Heart left ventricle (tissue), 16 donors: ENCODE results near the gene PM20D1. TPM values are rescaled to one million over a fixed set of nuclear protein-coding genes. Genes with fewer than 3 reads are reported as not detected.
"Not testable (repeated sequence)": the region's sequence is repeated elsewhere in the genome, so short reads cannot be mapped to it uniquely, and the experiment has no call there.

Experiments
- ATAC-seq, 4 donors: fragments of 200-7000 bp; cut with Tn5 transposase; one replicate each; pipeline ENCODE4 v1.9.1; 2020 to 2022; ENCODE audit warnings: moderate library complexity in 4 of 4, mild to moderate bottlenecking in 3 of 4, moderate number of reproducible peaks in 1 of 4
- DNase-seq, 5 donors: peaks; one replicate each; pipeline ENCODE4 v3.0.0-alpha.2; 2020
- H3K27ac ChIP-seq, 12 donors: fragments of 200-600 bp; sonication (generic) in 4 of 12; one replicate each; pipeline versions ENCODE4 v1.5.0 to v1.8.0; 2016 to 2022; ENCODE audit warnings: mild to moderate bottlenecking in 2 of 12
- H3K27me3 ChIP-seq, 9 donors: fragments of 200-600 bp; sonication (generic) in 2 of 9; one replicate each; pipeline versions ENCODE4 v1.5.1 to v1.8.0; 2016 to 2022; ENCODE audit warnings: mild to moderate bottlenecking in 3 of 9
- H3K36me3 ChIP-seq, 9 donors: fragments of 200-600 bp; sonication (generic) in 2 of 9; one replicate each; pipeline versions ENCODE4 v1.5.0 to v1.8.0; 2018 to 2022; ENCODE audit warnings: mild to moderate bottlenecking in 2 of 9
- H3K4me1 ChIP-seq, 12 donors: fragments of 200-600 bp; sonication (generic) in 4 of 12; one replicate each; pipeline versions ENCODE4 v1.5.0 to v1.8.0; 2016 to 2022; ENCODE audit warnings: mild to moderate bottlenecking in 3 of 12
- H3K4me3 ChIP-seq, 12 donors: fragments of 200-600 bp; sonication (generic) in 4 of 12; one replicate each; pipeline versions ENCODE4 v1.5.0 to v1.8.0; 2017 to 2022; ENCODE audit warnings: mild to moderate bottlenecking in 9 of 12, moderate library complexity in 4 of 12
- H3K9me3 ChIP-seq, 12 donors: fragments of 200-600 bp; sonication (generic) in 4 of 12; one replicate each; pipeline versions ENCODE4 v1.5.0 to v1.8.0; 2016 to 2022; ENCODE audit warnings: mild to moderate bottlenecking in 1 of 12
- POLR2A ChIP-seq, 2 donors: fragments of 450-650 bp; IDR thresholded peaks; one replicate each; pipeline ENCODE4 v1.6.1; 2017; ENCODE audit warnings: antibody characterized with exemption in 2 of 2, mild to moderate bottlenecking in 2 of 2, moderate library complexity in 2 of 2
- WGBS, 4 donors: extraction: QIAGEN DNeasy Blood & Tissue Kit in 2 of 4; methylation state at CpG; one replicate each; pipeline versions ENCODE4 v1.1.5 to v1.1.7; 2013 to 2018; 5-methylcytosine and 5-hydroxymethylcytosine counted together
- intact Hi-C, 10 donors: fragments of 100-400 bp; cut with DNase I; formaldehyde crosslinking; loops; one replicate each; pipeline versions ENCODE4 v1.11.1 to v1.14.2; 2022
- polyA plus RNA-seq, 2 donors: library from polyadenylated mRNA; stranded (reverse); fragments of 200-250 nt; gene quantifications; one replicate each; pipeline ENCODE4 v1.2.3, GENCODE V29; 2013
- total RNA-seq, 9 donors: library from RNA; depleted of rRNA in 2 of 9; stranded (reverse); fragments of >200 nt in 2 of 9; fragmentation: NEBNext Ultra II Directional in 3 of 9; extraction: Animal tissue kit (Norgen Biotek cat#: 25700) in 3 of 9; gene quantifications; one replicate each; pipeline versions ENCODE4 v1.1.0 to v1.2.4, GENCODE V29; 2016 to 2023
- TF ChIP-seq, protein P1 (sequence below), 12 donors: fragments of 200-600 bp; sonication (generic) in 4 of 12; IDR thresholded peaks; one replicate each; pipeline versions ENCODE4 v1.5.0 to v1.8.0; 2018 to 2022; ENCODE audit warnings: antibody characterized with exemption in 12 of 12, mild to moderate bottlenecking in 5 of 12
- donor health status: ischemic (EF 13 %, LVEDD 7.1; RV severe dilation, severe dysfunction).
- donor health status: healthy with polysubstance abuse.
- donor health status: DM: no; HTN: yes; CAD: no.
- donor health status: DM: no; HTN: no; CAD: no.
- donor health status: ischemic (EF 25% LVEDD 6.9; RV normal size, moderate dysfunction).
- donor health status: ischemic (EF 25% LVEDD 5.7; RV mildly dilated, moderate dysfunction).
- donor health status: healthy.
- donor health status: DM: yes; HTN: yes; CAD: no.
- donor health status: ischemic (EF 35%, LVEDD 5.7; RV mildly dilated, moderate dysfunction).
- donor health status: nonischemic (EF 11% LVEDD 7.7; RV severe dilation, severe dysfunction).
- donor health status: DM: yes; HTN: yes; CAD: no.
- donor health status: PGD.
- donor health status: ischemic (EF 29% LVEDD 5.4; RV normal size, mild dysfunction).
- donor health status: nonischemic (EF 23%, LVEDD 6.1; RV moderate dilation, normal function).

Gene PM20D1
- total and polyA plus RNA-seq, 11 donors, result 0.28 to 1.4 (median 0.71) TPM; not detected in 1

DNA sequence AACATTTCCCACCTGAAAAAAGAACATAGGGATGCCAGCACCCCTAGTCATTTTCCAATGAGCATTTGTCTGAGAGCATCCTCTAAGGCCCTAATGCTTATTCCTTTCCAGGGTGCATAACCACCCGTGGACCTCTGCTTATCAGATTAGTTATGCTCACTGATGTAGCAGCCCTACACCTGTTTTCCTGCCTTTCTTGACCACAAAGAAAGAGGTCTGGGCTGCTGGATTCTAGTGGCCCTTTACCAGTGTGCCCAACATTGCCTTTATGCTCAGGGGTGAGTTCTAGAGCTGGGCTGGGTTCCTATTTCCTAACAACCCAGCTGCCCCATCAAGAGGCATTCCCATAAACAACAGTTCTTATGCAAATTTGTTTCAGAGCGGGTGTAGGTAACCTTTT lies 20.3 kb upstream of the PM20D1 start:
- H3K9me3 ChIP-seq, result peaks cover 0 to 6% (median 0%) of the 10 kb centered on the region in 12 donors
- H3K4me3 ChIP-seq, result no peak overlapping the region
- TF ChIP-seq POLR2A (IDR thresholded peaks at IDR 0.05), result no peak
- TF ChIP-seq, protein P1, sequence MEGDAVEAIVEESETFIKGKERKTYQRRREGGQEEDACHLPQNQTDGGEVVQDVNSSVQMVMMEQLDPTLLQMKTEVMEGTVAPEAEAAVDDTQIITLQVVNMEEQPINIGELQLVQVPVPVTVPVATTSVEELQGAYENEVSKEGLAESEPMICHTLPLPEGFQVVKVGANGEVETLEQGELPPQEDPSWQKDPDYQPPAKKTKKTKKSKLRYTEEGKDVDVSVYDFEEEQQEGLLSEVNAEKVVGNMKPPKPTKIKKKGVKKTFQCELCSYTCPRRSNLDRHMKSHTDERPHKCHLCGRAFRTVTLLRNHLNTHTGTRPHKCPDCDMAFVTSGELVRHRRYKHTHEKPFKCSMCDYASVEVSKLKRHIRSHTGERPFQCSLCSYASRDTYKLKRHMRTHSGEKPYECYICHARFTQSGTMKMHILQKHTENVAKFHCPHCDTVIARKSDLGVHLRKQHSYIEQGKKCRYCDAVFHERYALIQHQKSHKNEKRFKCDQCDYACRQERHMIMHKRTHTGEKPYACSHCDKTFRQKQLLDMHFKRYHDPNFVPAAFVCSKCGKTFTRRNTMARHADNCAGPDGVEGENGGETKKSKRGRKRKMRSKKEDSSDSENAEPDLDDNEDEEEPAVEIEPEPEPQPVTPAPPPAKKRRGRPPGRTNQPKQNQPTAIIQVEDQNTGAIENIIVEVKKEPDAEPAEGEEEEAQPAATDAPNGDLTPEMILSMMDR (IDR thresholded peaks at IDR 0.05), result no peak
- no peaks in the 10 kb centered on the region for H3K27me3 ChIP-seq
- ATAC-seq (no peak), DNase-seq (no peak)
- no peak overlapping the region for H3K27ac ChIP-seq
- intact Hi-C loops, result no loop called here
- WGBS, 4 donors, result 83 to 88% (median 86%) methylated on average over 2 of the region's 2 CpGs
- H3K4me1 ChIP-seq, result no peaks in the 10 kb centered on the region
- H3K36me3 ChIP-seq, result no peaks in the 10 kb centered on the region

DNA sequence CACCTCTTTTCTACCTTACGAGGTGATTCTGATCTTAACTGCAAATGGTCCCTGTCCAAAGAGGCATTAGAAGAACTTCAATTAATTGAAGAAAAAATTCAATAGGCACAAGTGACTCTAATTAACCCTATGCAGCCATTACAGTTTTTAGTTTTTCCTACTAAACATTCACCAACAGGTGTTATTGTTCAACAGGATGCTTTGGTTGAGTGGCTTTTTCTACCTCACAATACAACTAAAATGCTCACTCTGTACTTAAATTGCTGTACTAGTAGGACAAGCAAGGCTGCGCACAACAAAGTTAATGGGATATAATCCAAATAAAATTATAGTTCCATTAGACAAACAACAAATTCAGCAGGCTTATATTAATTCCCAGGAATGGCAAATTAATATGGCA lies 11.6 kb upstream of the PM20D1 start:
- Histone ChIP-seq H3K4me1 (no peaks in the 10 kb centered on the region), H3K9me3 (peaks cover 0 to 3% (median 0%) of the 10 kb centered on the region in 12 donors), H3K27me3 (peaks cover 0 to 6% (median 0%) of the 10 kb centered on the region in 9 donors), H3K27ac (no peak overlapping the region), H3K36me3 (no peaks in the 10 kb centered on the region), H3K4me3 (no peak overlapping the region)
- DNase-seq (no peak), ATAC-seq (no peak)
- 96 to 97% (median 97%) methylated on average over 2 of the region's 2 CpGs for WGBS, 4 donors
- intact Hi-C loops, result no loop called here
- TF ChIP-seq, protein P1 (IDR thresholded peaks at IDR 0.05), result no peak
- no peak for TF ChIP-seq POLR2A (IDR thresholded peaks at IDR 0.05)

DNA sequence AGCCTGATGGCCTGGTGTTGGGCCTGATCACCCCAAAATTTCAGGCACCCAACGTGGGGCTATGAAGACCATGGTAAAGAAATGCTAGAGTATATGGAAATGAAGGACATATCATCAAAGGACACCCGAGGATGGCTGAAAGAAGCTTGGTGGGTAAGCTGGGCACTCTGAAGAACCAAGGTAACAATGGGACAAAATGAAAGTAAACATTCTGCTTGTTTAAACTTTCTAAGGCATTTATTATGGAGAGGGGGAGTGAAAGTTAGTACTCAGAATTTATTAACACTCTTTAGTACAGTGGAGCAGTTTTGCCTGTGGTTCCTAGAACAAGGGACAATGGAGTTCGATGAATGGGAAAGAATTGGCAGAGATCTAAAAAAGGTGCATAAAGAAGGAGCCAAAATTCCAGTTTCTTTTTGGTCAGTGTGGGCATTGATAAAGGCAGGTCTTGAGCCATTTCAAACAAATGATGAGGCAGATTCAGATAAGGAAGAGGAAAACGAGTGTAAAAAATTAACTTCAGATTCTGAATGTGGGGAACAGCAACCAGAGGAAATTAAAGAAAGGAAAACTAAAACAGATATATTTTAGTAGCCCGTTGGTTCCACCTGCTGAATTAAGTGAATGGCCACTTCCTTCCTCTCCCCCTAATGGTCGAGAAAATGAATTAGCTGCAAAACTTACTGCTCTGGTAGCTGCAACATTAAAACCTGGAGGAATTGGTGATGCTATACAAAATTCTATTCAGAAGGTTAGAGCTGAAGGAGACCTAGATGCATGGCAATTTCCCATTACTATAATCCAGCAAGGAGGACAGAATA lies 8.4 kb upstream of the PM20D1 start:
- 56 to 60% (median 57%) methylated on average over 6 of the region's 6 CpGs for WGBS, 4 donors
- no peaks in the 10 kb centered on the region for H3K36me3 ChIP-seq
- H3K4me3 ChIP-seq, result no peak overlapping the region
- intact Hi-C loops, result loop anchor here in 1 of 10 donors (5.0 kb wide), 1 partner anchor 61 kb away; no protein-coding TSS in a partner anchor
- no peak overlapping the region for H3K27ac ChIP-seq
- DNase-seq (no peak), ATAC-seq (no peak)
- H3K9me3 ChIP-seq, result peaks cover 0 to 8% (median 0%) of the 10 kb centered on the region in 12 donors
- TF ChIP-seq, protein P1 (IDR thresholded peaks at IDR 0.05), result peak in 3 of 12 donors; percentile 12 to 25 (median 23)
- no peak for TF ChIP-seq POLR2A (IDR thresholded peaks at IDR 0.05)
- peaks cover 0 to 4% (median 0%) of the 10 kb centered on the region in 9 donors for H3K27me3 ChIP-seq
- H3K4me1 ChIP-seq, result no peaks in the 10 kb centered on the region

DNA sequence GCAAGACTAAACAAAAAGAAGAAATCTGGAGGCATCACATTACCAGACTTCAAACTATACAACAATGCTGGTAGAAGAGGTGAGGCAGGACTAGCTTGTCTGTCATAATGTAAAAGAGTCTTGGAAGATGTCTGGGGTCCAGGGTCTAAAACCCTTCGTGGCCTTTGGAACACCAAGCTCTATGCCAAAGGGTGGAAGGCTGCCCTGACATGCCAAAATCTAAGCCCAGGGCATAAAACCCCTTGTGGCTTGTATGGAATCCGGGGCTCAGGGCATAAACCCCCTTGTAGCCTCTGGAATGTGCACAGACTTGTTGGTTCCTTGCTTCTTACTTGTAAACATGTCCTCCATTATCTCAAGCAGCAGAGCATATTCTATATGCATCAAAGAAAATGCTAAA lies 7.6 kb upstream of the PM20D1 start:
- H3K27ac ChIP-seq, H3K4me1 ChIP-seq, ATAC-seq, H3K4me3 ChIP-seq, H3K27me3 ChIP-seq, H3K36me3 ChIP-seq, DNase-seq: not testable (repeated sequence)
- peaks cover 0 to 14% (median 2%) of the 10 kb centered on the region in 12 donors for H3K9me3 ChIP-seq
- intact Hi-C loops, result loop anchor here in 1 of 10 donors (5.0 kb wide), 1 partner anchor 60 kb away; no protein-coding TSS in a partner anchor
- WGBS, 4 donors, result 66 to 84% (median 78%) methylated on average over 2 of the region's 2 CpGs
